K562 (cell line): ENCODE data around the gene RFNG. TPM values are rescaled to one million over a fixed set of nuclear protein-coding genes. Genes with fewer than 3 reads are reported as not detected.

Experiments used
- ASH1L ChIP-seq: fragments of 450-650 bp; IDR thresholded peaks from 2 replicates; pipeline ENCODE4 v1.6.1; 2018; ENCODE audit warnings: borderline replicate concordance, mild to moderate bottlenecking, low read depth; ENCODE audit not compliant: partially characterized antibody
- CBX1 ChIP-seq: sonication (generic); IDR thresholded peaks from 2 replicates; pipeline ENCODE4 v1.6.1; 2016; ENCODE audit warnings: antibody characterized with exemption, low read depth, mild to moderate bottlenecking
- CREM ChIP-seq: IDR thresholded peaks from 2 replicates; pipeline ENCODE4 v1.6.1; 2014; ENCODE audit warnings: antibody characterized with exemption, low read depth
- CSDE1 ChIP-seq, 2 experiments: fragments of 450-650 bp; IDR thresholded peaks; 2 replicates each; pipeline ENCODE4 v1.6.1; 2016; ENCODE audit warnings: mild to moderate bottlenecking in 1 of 2
- CTBP1 ChIP-seq: fragments of 450-650 bp; IDR thresholded peaks from 2 replicates; pipeline ENCODE4 v1.6.1; 2016; ENCODE audit warnings: borderline replicate concordance
- GABPA ChIP-seq: fragments of 200-800 bp; sonication (Bioruptor generic); conservative IDR thresholded peaks from 2 replicates; pipeline ENCODE4 v1.6.1; 2016; ENCODE audit warnings: low read depth, missing genetic modification characterization, missing compliant biosample characterization
- KDM2B ChIP-seq: fragments of 250-450 bp; sonication (Bioruptor Pico); IDR thresholded peaks from 2 replicates; pipeline ENCODE4 v1.8.0; 2021; ENCODE audit warnings: mild to moderate bottlenecking, moderate library complexity
- MEF2D ChIP-seq: conservative IDR thresholded peaks from 2 replicates; pipeline ENCODE4 v1.6.1; 2016; ENCODE audit warnings: low read depth, missing genetic modification characterization, missing compliant biosample characterization
- NCOA4 ChIP-seq: fragments of 450-650 bp; IDR thresholded peaks from 2 replicates; pipeline ENCODE4 v1.6.1; 2018; ENCODE audit warnings: mild to moderate bottlenecking; ENCODE audit not compliant: partially characterized antibody
- NR3C1 ChIP-seq: sonication (generic); formaldehyde crosslinking; IDR thresholded peaks from 2 replicates; pipeline ENCODE4 v1.8.1; 2022; ENCODE audit warnings: missing genetic modification reagents
- RAD21 ChIP-seq, 2 experiments: fragments of 250-450 bp in 1 of 2; fragments of 450-650 bp in 1 of 2; sonication (Bioruptor Pico) in 1 of 2; formaldehyde crosslinking in 1 of 2; IDR thresholded peaks in 1 of 2; conservative IDR thresholded peaks in 1 of 2; 2 replicates each; pipeline versions ENCODE4 v1.4.0 to v1.8.0; 2020 to 2022; ENCODE audit warnings: mild to moderate bottlenecking in 2 of 2, moderate library complexity in 1 of 2
- TCFL5 ChIP-seq: fragments of 250-450 bp; sonication (Bioruptor Pico); conservative IDR thresholded peaks from 2 replicates; pipeline ENCODE4 v1.6.1; 2021; ENCODE audit warnings: mild to moderate bottlenecking, moderate library complexity, matching md5 sums
- TRIM28 ChIP-seq: fragments of 450-650 bp; IDR thresholded peaks from 2 replicates; pipeline ENCODE4 v1.6.1; 2017
- ZC3H4 ChIP-seq: sonication (generic); formaldehyde crosslinking; IDR thresholded peaks from 2 replicates; pipeline ENCODE4 v1.9.0; 2021; ENCODE audit warnings: missing genetic modification reagents, borderline replicate concordance
- ZNF143 ChIP-seq: sonication (generic); formaldehyde crosslinking; IDR thresholded peaks from 2 replicates; pipeline ENCODE4 v1.9.0; 2022; ENCODE audit warnings: mild to moderate bottlenecking, missing genetic modification reagents
- ZNF707 ChIP-seq: fragments of 250-450 bp; sonication (Bioruptor Pico); conservative IDR thresholded peaks from 2 replicates; pipeline ENCODE4 v1.8.0; 2022; ENCODE audit warnings: inconsistent platforms, mild to moderate bottlenecking, moderate library complexity
- ZNF766 ChIP-seq: fragments of 200-800 bp; sonication (Bioruptor generic); conservative IDR thresholded peaks from 2 replicates; pipeline ENCODE4 v1.6.1; 2016; ENCODE audit warnings: missing genetic modification characterization, missing compliant biosample characterization
- polyA plus RNA-seq, 8 experiments: library from polyadenylated mRNA; depleted of rRNA in 4 of 8; stranded (reverse) in 5 of 8; unstranded in 3 of 8; fragments of >200 nt; fragmentation: Nextera tagmentation in 2 of 8; fragmentation: Illumina TruSeq in 1 of 8; extraction: Ambion mirVana in 2 of 8; extraction: Trizol in 1 of 8; gene quantifications; 2 replicates each; pipeline versions ENCODE4 v1.2.1 to v1.2.3, GENCODE V29; 2011 to 2014; ENCODE audit warnings: inconsistent platforms in 1 of 8, missing spikeins in 1 of 8
- total RNA-seq, 7 experiments: library from RNA; depleted of rRNA in 6 of 7; stranded (reverse); fragments of >200 nt in 6 of 7; fragmentation: Illumina TruSeq in 2 of 7; extraction: Trizol in 2 of 7; gene quantifications; 2 replicates each; pipeline versions ENCODE4 v1.2.1 to v1.2.3, GENCODE V29; 2011 to 2021; ENCODE audit warnings: low replicate concordance in 1 of 7

The RFNG gene
- total and polyA plus RNA-seq, 9 of the 15 experiments (the other 6 are each of a cell fraction or from before 2014, with no cell fraction given), result 0.32 to 32.8 (median 9.5) TPM

DNA sequence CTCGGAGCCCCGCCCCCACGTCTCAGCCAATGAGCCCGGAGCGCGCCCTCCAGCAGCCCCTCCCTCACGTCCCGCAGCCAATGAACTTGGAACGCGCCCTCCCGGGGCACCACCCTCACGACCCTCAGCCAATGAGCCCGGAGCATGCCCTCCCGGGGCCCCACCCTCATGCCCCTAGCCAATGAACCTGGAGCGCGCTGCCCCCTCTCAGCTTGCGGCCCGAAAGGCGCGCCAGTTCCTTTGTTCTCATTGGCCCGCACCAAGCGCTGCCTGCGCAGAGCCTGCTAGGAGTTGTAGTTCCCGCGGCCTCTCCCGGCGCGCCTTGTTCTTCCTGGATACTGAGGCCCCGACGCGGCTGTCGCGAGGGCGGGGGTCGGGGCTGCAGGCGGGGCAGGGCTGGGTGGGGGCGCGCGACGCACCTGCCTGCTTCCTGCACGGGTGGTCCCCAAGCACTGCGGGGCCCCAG is 28.6 kb downstream of the RFNG start, which contains the start of gene LRRC45 (continued):
- peak; percentile 95 for TF ChIP-seq ASH1L
- TF ChIP-seq NR3C1 (CRISPR knock-in tag), result no peak
- TF ChIP-seq ZNF143 (CRISPR knock-in tag), result peak; percentile 86
- TF ChIP-seq RAD21 (CRISPR knock-in tag; conservative IDR thresholded peaks at IDR 0.05 in 1 of 2, IDR thresholded peaks at IDR 0.05 in 1 of 2), result no peak
- TF ChIP-seq MEF2D (tag), result no peak
- peak; percentile 60 for TF ChIP-seq GABPA
- TF ChIP-seq ZNF707, result no peak
- TF ChIP-seq KDM2B, result no peak
- no peak for TF ChIP-seq CBX1
- TF ChIP-seq TRIM28, result no peak
- TF ChIP-seq CSDE1 (IDR thresholded peaks at IDR 0.05), result no peak
- TF ChIP-seq CTBP1, result peak; percentile 100
- TF ChIP-seq ZC3H4 (CRISPR knock-in tag), result no peak
- TF ChIP-seq ZNF766 (CRISPR knock-in tag), result no peak
- TF ChIP-seq TCFL5, result no peak
- peak; percentile 86 for TF ChIP-seq CREM
- no peak for TF ChIP-seq NCOA4
